Liver (tissue), 3 donors: ENCODE results near the gene CDH4.

Source experiments
- GABPA ChIP-seq, 2 donors: IDR thresholded peaks in 1 of 2; conservative IDR thresholded peaks in 1 of 2; 2 replicates each; pipeline ENCODE4 v1.6.1; 2016; ENCODE audit warnings: antibody characterized with exemption in 2 of 2, mild to moderate bottlenecking in 1 of 2, moderate library complexity in 1 of 2
- HNF4A ChIP-seq, 2 donors: conservative IDR thresholded peaks; 2 replicates each; pipeline ENCODE4 v1.6.1; 2016; ENCODE audit warnings: antibody characterized with exemption in 2 of 2, mild to moderate bottlenecking in 2 of 2
- JUND ChIP-seq, 2 donors: IDR thresholded peaks; 2 replicates each; pipeline ENCODE4 v1.6.1; 2016; ENCODE audit warnings: antibody characterized with exemption in 2 of 2
- RAD21 ChIP-seq, 2 donors: IDR thresholded peaks; 2 replicates each; pipeline ENCODE4 v1.6.1; 2016; ENCODE audit warnings: antibody characterized with exemption in 2 of 2, mild to moderate bottlenecking in 2 of 2
- RXRA ChIP-seq, 2 donors: IDR thresholded peaks; 2 replicates each; pipeline ENCODE4 v1.6.1; 2017 to 2018; ENCODE audit warnings: antibody characterized with exemption in 2 of 2, mild to moderate bottlenecking in 1 of 2
- SP1 ChIP-seq: IDR thresholded peaks from 2 replicates; pipeline ENCODE4 v1.6.1; 2018; ENCODE audit warnings: antibody characterized with exemption, mild to moderate bottlenecking
- TAF1 ChIP-seq: conservative IDR thresholded peaks from 2 replicates; pipeline ENCODE4 v1.6.1; 2016; ENCODE audit warnings: antibody characterized with exemption, mild to moderate bottlenecking
- YY1 ChIP-seq: IDR thresholded peaks from 2 replicates; pipeline ENCODE4 v1.6.1; 2016; ENCODE audit warnings: antibody characterized with exemption, mild to moderate bottlenecking
- ZBTB33 ChIP-seq: IDR thresholded peaks from 2 replicates; pipeline ENCODE4 v1.6.1; 2016; ENCODE audit warnings: antibody characterized with exemption
- TF ChIP-seq, protein P1 (sequence below): fragments of 150-350 bp; IDR thresholded peaks from 2 replicates; pipeline ENCODE4 v1.5.1; 2017; ENCODE audit warnings: improper control_type of control experiment, low read depth, low read length; ENCODE audit not compliant: missing input control
- TF ChIP-seq, protein P2 (sequence below): IDR thresholded peaks from 2 replicates; pipeline ENCODE4 v1.6.1; 2016; ENCODE audit warnings: antibody characterized with exemption
- TF ChIP-seq, protein P3 (sequence below): IDR thresholded peaks from 2 replicates; pipeline ENCODE4 v1.6.1; 2016; ENCODE audit warnings: antibody characterized with exemption, mild to moderate bottlenecking
- TF ChIP-seq, protein P4 (sequence below): IDR thresholded peaks from 2 replicates; pipeline ENCODE4 v1.6.1; 2016; ENCODE audit warnings: antibody characterized with exemption
- donor health status: healthy.
- donor health status: healthy.

DNA sequence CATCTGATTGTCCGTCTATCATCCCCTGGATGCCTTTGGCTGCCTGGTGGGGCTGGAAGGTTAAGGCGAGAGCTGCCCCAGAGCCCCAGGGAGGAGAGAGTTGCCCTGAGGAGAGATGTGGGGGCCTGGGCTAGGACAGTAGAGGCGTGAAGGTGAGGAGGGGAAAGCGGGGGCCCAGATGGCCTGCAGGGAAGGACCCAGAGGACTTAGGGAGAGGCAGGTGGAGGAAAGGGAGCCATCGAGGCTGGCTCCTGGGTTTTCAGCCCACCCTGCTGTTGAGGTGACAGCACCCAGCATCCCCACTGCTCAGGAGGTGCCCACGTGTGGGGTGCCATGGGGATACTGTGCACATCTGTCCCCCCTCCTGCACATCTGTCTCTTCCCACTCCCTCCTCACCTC, 539.9 kb downstream of the CDH4 start:
- TF ChIP-seq, protein P1, sequence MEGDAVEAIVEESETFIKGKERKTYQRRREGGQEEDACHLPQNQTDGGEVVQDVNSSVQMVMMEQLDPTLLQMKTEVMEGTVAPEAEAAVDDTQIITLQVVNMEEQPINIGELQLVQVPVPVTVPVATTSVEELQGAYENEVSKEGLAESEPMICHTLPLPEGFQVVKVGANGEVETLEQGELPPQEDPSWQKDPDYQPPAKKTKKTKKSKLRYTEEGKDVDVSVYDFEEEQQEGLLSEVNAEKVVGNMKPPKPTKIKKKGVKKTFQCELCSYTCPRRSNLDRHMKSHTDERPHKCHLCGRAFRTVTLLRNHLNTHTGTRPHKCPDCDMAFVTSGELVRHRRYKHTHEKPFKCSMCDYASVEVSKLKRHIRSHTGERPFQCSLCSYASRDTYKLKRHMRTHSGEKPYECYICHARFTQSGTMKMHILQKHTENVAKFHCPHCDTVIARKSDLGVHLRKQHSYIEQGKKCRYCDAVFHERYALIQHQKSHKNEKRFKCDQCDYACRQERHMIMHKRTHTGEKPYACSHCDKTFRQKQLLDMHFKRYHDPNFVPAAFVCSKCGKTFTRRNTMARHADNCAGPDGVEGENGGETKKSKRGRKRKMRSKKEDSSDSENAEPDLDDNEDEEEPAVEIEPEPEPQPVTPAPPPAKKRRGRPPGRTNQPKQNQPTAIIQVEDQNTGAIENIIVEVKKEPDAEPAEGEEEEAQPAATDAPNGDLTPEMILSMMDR, result no peak
- TF ChIP-seq, protein P2, sequence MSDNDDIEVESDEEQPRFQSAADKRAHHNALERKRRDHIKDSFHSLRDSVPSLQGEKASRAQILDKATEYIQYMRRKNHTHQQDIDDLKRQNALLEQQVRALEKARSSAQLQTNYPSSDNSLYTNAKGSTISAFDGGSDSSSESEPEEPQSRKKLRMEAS, result no peak
- TF ChIP-seq YY1 (no peak), TAF1 (no peak), GABPA (IDR thresholded peaks at IDR 0.05 in 1 of 2, conservative IDR thresholded peaks at IDR 0.05 in 1 of 2) (no peak), HNF4A (conservative IDR thresholded peaks at IDR 0.05) (no peak), SP1 (no peak), RXRA (IDR thresholded peaks at IDR 0.05) (no peak), JUND (IDR thresholded peaks at IDR 0.05) (no peak), ZBTB33 (no peak), RAD21 (IDR thresholded peaks at IDR 0.05) (no peak)
- TF ChIP-seq, protein P3, sequence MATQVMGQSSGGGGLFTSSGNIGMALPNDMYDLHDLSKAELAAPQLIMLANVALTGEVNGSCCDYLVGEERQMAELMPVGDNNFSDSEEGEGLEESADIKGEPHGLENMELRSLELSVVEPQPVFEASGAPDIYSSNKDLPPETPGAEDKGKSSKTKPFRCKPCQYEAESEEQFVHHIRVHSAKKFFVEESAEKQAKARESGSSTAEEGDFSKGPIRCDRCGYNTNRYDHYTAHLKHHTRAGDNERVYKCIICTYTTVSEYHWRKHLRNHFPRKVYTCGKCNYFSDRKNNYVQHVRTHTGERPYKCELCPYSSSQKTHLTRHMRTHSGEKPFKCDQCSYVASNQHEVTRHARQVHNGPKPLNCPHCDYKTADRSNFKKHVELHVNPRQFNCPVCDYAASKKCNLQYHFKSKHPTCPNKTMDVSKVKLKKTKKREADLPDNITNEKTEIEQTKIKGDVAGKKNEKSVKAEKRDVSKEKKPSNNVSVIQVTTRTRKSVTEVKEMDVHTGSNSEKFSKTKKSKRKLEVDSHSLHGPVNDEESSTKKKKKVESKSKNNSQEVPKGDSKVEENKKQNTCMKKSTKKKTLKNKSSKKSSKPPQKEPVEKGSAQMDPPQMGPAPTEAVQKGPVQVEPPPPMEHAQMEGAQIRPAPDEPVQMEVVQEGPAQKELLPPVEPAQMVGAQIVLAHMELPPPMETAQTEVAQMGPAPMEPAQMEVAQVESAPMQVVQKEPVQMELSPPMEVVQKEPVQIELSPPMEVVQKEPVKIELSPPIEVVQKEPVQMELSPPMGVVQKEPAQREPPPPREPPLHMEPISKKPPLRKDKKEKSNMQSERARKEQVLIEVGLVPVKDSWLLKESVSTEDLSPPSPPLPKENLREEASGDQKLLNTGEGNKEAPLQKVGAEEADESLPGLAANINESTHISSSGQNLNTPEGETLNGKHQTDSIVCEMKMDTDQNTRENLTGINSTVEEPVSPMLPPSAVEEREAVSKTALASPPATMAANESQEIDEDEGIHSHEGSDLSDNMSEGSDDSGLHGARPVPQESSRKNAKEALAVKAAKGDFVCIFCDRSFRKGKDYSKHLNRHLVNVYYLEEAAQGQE, result no peak
- TF ChIP-seq, protein P4, sequence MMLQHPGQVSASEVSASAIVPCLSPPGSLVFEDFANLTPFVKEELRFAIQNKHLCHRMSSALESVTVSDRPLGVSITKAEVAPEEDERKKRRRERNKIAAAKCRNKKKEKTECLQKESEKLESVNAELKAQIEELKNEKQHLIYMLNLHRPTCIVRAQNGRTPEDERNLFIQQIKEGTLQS, result no peak
